HepG2 (cell line): ENCODE data around the gene HTRA2. TPM values are rescaled to one million over a fixed set of nuclear protein-coding genes. Genes with fewer than 3 reads are reported as not detected.

Source experiments
- CREB1 ChIP-seq, 2 experiments: fragments of 450-650 bp in 1 of 2; IDR thresholded peaks; 2 replicates each; pipeline ENCODE4 v1.6.1; 2016 to 2017; ENCODE audit warnings: control low read depth in 1 of 2, mild to moderate bottlenecking in 1 of 2, missing compliant biosample characterization in 1 of 2, missing genetic modification characterization in 1 of 2
- EED ChIP-seq: sonication (generic); formaldehyde crosslinking; IDR thresholded peaks from 2 replicates; pipeline ENCODE4 v1.5.0; 2020; ENCODE audit warnings: mild to moderate bottlenecking, missing genetic modification reagents
- FOXA1 ChIP-seq, 2 experiments: fragments of 450-650 bp in 1 of 2; sonication (generic) in 1 of 2; formaldehyde crosslinking in 1 of 2; IDR thresholded peaks; 2 replicates each; pipeline versions ENCODE4 v1.4.0 to v1.6.1; 2016 to 2020; ENCODE audit warnings: missing genetic modification reagents in 1 of 2
- HDAC2 ChIP-seq: sonication (generic); formaldehyde crosslinking; IDR thresholded peaks from 2 replicates; pipeline ENCODE4 v1.4.0; 2020; ENCODE audit warnings: missing genetic modification reagents
- JUN ChIP-seq: sonication (generic); formaldehyde crosslinking; IDR thresholded peaks from 2 replicates; pipeline ENCODE4 v1.4.0; 2020; ENCODE audit warnings: mild to moderate bottlenecking, missing genetic modification reagents
- NAIF1 ChIP-seq: sonication (generic); formaldehyde crosslinking; IDR thresholded peaks from 2 replicates; pipeline ENCODE4 v1.5.0; 2020; ENCODE audit warnings: mild to moderate bottlenecking, missing genetic modification reagents, borderline replicate concordance
- NCOA5 ChIP-seq: sonication (generic); formaldehyde crosslinking; IDR thresholded peaks from 2 replicates; pipeline ENCODE4 v1.4.0; 2020; ENCODE audit warnings: missing genetic modification reagents
- POGZ ChIP-seq: sonication (generic); formaldehyde crosslinking; IDR thresholded peaks from 2 replicates; pipeline ENCODE4 v1.4.0; 2020; ENCODE audit warnings: mild to moderate bottlenecking, missing genetic modification reagents
- RAD21 ChIP-seq: fragments of 450-650 bp; formaldehyde crosslinking; IDR thresholded peaks from 2 replicates; pipeline ENCODE4 v1.5.0; 2020; ENCODE audit warnings: mild to moderate bottlenecking
- SP5 ChIP-seq: IDR thresholded peaks from 2 replicates; pipeline ENCODE4 v1.6.1; 2016; ENCODE audit warnings: low read depth, borderline replicate concordance
- ZFY ChIP-seq: sonication (generic); formaldehyde crosslinking; IDR thresholded peaks from 2 replicates; pipeline ENCODE4 v1.4.0; 2020; ENCODE audit warnings: missing genetic modification reagents
- ZMYM2 ChIP-seq: sonication (generic); formaldehyde crosslinking; IDR thresholded peaks from 2 replicates; pipeline ENCODE4 v1.8.0; 2022; ENCODE audit warnings: mild to moderate bottlenecking, missing genetic modification reagents
- ZNF230 ChIP-seq: sonication (generic); formaldehyde crosslinking; IDR thresholded peaks from 2 replicates; pipeline ENCODE4 v1.4.0; 2020; ENCODE audit warnings: mild to moderate bottlenecking, missing genetic modification reagents
- ZNF33B ChIP-seq: sonication (generic); formaldehyde crosslinking; IDR thresholded peaks from 2 replicates; pipeline ENCODE4 v1.5.1; 2020; ENCODE audit warnings: mild to moderate bottlenecking, missing genetic modification reagents
- ZNF407 ChIP-seq: sonication (generic); formaldehyde crosslinking; IDR thresholded peaks from one replicate; pipeline ENCODE4 v1.5.1; 2020; ENCODE audit warnings: mild to moderate bottlenecking, missing genetic modification reagents; ENCODE audit errors: not compliant biosample characterization
- ZNF607 ChIP-seq: sonication (generic); formaldehyde crosslinking; IDR thresholded peaks from 2 replicates; pipeline ENCODE4 v1.5.1; 2020; ENCODE audit warnings: missing genetic modification reagents, mild to moderate bottlenecking, borderline replicate concordance
- ZNF782 ChIP-seq: sonication (generic); formaldehyde crosslinking; IDR thresholded peaks from 2 replicates; pipeline ENCODE4 v1.4.0; 2020; ENCODE audit warnings: missing genetic modification reagents, mild to moderate bottlenecking, borderline replicate concordance
- polyA plus RNA-seq, 8 experiments: library from polyadenylated mRNA; depleted of rRNA in 3 of 8; stranded (reverse) in 7 of 8; unstranded in 1 of 8; fragments of >200 nt; fragmentation: Illumina TruSeq in 4 of 8; extraction: Trizol in 4 of 8; gene quantifications; 2 replicates each; pipeline versions ENCODE4 v1.2.1 to v1.2.3, GENCODE V29; 2011 to 2016; ENCODE audit warnings: low read depth in 4 of 8, missing spikeins in 1 of 8, mixed read lengths in 1 of 8; ENCODE audit not compliant: insufficient read depth in 1 of 8
- total RNA-seq, 5 experiments: library from RNA; depleted of rRNA; stranded (reverse); fragments of >200 nt; fragmentation: Illumina TruSeq; extraction: Trizol; gene quantifications; 2 replicates each; pipeline ENCODE4 v1.2.3, GENCODE V29; 2016; ENCODE audit warnings: low read depth in 1 of 5
- TF ChIP-seq, protein P1 (sequence below): sonication (generic); formaldehyde crosslinking; IDR thresholded peaks from 2 replicates; pipeline ENCODE4 v1.5.1; 2020; ENCODE audit warnings: mild to moderate bottlenecking, missing genetic modification reagents, borderline replicate concordance

The HTRA2 gene
- total and polyA plus RNA-seq, 2 of the 13 experiments (the other 11 are each of a cell fraction or from before 2014, with no cell fraction given), result 47.7 to 50.3 TPM

- TF ChIP-seq ZNF407 (CRISPR knock-in tag) (no peak), ZNF230 (no peak), RAD21 (no peak), ZNF33B (CRISPR knock-in tag) (no peak), HDAC2 (no peak), NCOA5 (CRISPR knock-in tag) (no peak), JUN (CRISPR knock-in tag) (peak; percentile 33; the same call in 1 of the 2 replicates), SP5 (CRISPR knock-in tag) (peak; percentile 53; the same call in 1 of the 2 replicates), POGZ (0 out of 2 replicates have a peak, but pooled peaks have one; percentile 40), FOXA1 (IDR thresholded peaks at IDR 0.05) (no peak), FOXA1 (CRISPR knock-in tag; IDR thresholded peaks at IDR 0.05) (peak; percentile 26; the same call in 1 of the 2 replicates), ZMYM2 (CRISPR knock-in tag) (0 out of 2 replicates have a peak, but pooled peaks have one; percentile 48), NAIF1 (no peak), ZNF782 (CRISPR knock-in tag) (0 out of 2 replicates have a peak, but pooled peaks have one; percentile 35), EED (CRISPR knock-in tag) (0 out of 2 replicates have a peak, but pooled peaks have one; percentile 28), ZNF607 (CRISPR knock-in tag) (0 out of 2 replicates have a peak, but pooled peaks have one; percentile 35), CREB1 (IDR thresholded peaks at IDR 0.05) (peak; percentile 99), CREB1 (CRISPR knock-in tag; IDR thresholded peaks at IDR 0.05) (peak; percentile 91), ZFY (0 out of 2 replicates have a peak, but pooled peaks have one; percentile 34)
- TF ChIP-seq, protein P1, sequence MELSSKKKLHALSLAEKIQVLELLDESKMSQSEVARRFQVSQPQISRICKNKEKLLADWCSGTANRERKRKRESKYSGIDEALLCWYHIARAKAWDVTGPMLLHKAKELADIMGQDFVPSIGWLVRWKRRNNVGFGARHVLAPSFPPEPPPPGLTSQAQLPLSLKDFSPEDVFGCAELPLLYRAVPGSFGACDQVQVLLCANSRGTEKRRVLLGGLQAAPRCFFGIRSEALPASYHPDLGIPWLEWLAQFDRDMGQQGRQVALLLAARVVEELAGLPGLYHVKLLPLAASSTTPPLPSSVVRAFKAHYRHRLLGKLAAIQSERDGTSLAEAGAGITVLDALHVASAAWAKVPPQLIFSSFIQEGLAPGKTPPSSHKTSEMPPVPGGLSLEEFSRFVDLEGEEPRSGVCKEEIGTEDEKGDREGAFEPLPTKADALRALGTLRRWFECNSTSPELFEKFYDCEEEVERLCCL, result no peak
Measured at GRCh38 chr2:74553892-74554819, 24.4 kb downstream of the HTRA2 start, which contains the start of the genes DOK1 and LOXL3 (continued).
